ENCODE measurements around the gene CCL27. TPM values are rescaled to one million over a fixed set of nuclear protein-coding genes. Genes with fewer than 3 reads are reported as not detected.

Gene CCL27
- total RNA-seq, 4 donors from 2014 or later, result not detected

DNA sequence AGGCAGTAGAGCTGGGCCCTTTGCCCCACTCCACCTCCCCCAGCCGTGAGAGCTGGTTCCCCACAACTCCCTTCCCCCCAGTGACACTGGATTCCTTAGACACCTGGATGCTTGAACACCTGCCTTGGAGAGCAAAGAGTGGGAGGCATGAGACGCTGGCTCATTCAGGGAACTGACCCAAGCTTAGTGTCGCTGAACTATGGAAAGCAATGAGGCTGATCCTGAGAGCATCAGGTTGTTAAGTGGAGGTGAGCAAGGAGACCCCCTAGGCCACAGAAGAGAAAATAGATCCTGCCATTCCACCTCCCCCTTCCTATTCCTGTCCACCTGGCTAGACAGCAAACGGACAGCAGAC lies 26.6 kb upstream of the CCL27 start:
- DNase-seq (ENCODE audit: low spot score) (no peak), ATAC-seq (ENCODE audit: low FRiP score) (no peak)

DNA sequence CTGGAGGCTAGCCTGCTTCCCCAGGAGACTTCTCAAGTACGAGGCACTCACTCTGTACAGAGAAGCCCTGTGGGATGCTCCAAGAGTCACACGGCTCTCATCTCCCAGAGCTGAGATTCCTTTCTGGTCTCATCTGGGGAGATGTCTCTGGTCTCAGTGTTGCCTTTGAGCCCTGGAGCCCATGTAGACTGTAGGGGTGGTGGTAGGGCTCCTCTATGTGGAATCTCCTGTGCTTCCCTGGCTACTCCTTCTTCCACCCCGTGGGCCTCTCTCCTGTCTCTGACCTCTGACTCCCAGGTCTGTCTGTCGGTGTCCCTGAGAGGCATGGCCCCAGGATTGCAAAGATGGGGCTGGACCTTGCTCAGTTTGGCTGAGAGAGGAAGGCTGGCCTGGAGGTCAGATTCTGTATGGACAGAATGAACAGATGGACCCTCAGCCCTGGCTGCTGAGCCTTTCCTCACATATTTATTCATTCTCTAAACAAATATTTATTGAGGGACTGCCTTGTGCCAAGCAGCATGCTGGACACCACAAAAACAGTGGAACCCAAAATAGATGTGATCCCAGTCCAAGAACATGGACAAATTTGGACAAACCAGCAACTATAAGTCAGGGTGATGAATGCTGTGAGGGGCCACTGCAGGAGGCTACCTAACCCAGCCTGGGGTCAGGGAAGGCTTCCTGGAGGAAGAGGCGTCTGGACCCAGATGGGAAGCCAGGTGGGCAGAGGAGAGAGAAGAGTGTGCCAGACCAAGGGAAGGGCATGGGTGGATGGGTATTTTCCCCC lies 26.1 kb upstream of the CCL27 start:
- no peak for DNase-seq (ENCODE audit: low spot score)
- TF ChIP-seq, protein P1, sequence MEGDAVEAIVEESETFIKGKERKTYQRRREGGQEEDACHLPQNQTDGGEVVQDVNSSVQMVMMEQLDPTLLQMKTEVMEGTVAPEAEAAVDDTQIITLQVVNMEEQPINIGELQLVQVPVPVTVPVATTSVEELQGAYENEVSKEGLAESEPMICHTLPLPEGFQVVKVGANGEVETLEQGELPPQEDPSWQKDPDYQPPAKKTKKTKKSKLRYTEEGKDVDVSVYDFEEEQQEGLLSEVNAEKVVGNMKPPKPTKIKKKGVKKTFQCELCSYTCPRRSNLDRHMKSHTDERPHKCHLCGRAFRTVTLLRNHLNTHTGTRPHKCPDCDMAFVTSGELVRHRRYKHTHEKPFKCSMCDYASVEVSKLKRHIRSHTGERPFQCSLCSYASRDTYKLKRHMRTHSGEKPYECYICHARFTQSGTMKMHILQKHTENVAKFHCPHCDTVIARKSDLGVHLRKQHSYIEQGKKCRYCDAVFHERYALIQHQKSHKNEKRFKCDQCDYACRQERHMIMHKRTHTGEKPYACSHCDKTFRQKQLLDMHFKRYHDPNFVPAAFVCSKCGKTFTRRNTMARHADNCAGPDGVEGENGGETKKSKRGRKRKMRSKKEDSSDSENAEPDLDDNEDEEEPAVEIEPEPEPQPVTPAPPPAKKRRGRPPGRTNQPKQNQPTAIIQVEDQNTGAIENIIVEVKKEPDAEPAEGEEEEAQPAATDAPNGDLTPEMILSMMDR (IDR thresholded peaks at IDR 0.05), result no peak
- ATAC-seq (ENCODE audit: low FRiP score), result no peak

More for the DNA sequence above, 26.6 kb upstream of the CCL27 start:
- TF ChIP-seq, protein P1 (IDR thresholded peaks at IDR 0.05), result no peak

DNA sequence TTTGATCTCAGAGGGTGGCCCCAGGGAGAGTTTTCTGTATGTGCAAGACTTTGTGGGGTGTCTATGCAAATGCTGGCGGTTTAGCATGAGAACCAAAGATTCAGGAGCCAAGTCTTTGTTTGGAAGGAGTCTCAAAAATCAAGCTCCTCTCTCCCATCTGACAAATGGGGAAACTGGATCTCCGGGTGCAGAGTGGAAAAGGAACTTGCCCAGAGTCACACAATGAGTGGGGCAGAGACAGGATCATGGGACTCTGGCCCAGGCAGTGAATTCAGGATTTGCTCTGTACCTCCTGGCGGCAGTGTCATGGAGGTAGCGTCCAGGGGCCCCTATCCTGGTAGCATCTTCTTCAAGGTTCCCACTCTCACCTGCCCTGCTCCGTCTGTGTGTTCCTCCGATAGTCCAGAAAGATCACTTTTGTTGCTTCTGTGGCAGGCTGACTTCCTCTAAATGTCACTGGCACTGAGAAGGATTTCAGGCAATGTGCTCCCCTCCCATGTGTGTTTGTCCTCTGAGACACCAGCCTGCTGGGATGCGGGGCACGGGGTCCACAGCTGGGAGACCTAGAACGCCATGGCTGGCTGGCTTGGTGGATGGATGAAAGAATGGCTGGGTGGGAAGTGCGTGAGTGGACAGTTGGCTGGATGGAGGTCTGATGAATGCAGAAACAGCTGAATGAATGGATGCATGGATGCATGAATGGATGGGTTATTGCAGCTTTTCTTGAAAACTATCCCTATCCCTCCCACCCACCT lies 25.0 kb upstream of the CCL27 start:
- TF ChIP-seq, protein P1 (IDR thresholded peaks at IDR 0.05), result no peak
- ATAC-seq (ENCODE audit: low FRiP score) (no peak), DNase-seq (ENCODE audit: low spot score) (no peak)

DNA sequence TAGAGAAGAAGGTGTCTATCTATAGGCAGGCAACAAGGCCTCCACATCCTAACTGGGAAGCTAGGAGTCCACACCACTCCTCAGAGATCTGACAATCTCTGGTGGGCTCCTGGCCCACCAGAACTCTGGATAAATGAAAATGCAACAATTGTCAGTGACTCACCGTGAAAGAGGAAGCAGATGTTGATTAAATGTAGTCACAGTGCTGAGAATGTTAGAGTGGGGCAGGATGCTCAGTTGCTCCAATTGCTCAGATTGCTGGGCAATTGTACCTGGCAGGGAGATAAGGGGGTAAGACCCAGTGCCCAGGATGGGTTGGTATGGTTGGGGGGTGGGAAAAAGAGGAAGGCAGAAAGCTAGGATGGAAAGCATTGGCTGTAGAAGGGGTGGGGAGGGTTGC lies 24.3 kb upstream of the CCL27 start:
- TF ChIP-seq, protein P1 (IDR thresholded peaks at IDR 0.05), result no peak
- ATAC-seq (ENCODE audit: low FRiP score) (no peak), DNase-seq (ENCODE audit: low spot score) (no peak)

DNA sequence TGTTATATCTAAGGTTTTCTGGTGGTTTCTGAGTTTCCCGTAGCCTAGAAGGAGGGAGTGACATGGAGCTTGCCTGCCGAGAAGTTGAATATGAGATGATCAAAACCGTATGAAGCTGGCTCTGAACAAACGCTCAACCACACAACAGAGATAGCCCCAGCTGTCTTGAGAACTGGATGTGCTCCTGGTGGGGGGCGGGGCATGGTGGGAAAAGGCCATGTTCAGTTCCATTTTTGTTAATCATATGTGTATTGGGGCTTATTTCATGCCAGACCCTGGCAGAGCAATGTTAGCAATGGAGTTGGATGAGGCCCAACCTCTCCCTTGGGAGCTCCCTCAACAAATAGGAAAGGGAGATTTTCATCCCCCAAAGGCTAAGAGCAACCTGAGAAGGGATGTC lies 23.8 kb upstream of the CCL27 start:
- no peak for ATAC-seq (ENCODE audit: low FRiP score)
- no peak for DNase-seq (ENCODE audit: low spot score)
- TF ChIP-seq, protein P1 (IDR thresholded peaks at IDR 0.05), result no peak

DNA sequence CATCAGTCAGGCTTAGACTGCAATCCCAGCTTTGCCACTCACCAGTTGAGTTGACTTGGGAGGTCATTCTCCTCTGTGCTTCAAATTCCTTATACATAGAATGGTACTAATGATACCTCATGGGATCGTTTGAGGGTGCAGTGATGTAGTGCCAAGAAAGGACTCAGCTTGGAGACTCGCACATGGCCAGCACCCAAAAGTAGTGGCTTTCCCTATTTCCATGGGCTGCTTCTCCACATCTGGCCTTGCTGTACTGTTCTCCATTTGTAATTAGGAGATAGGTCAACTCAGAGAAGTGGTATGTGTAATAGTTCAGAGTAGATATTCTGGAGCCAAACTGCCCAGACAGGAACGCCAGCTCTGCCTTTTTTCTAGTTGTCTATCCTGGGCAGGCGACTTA lies 23.1 kb upstream of the CCL27 start:
- DNase-seq (ENCODE audit: low spot score) (no peak), ATAC-seq (ENCODE audit: low FRiP score) (no peak)
- TF ChIP-seq, protein P1 (IDR thresholded peaks at IDR 0.05), result no peak
